Ascending aorta (tissue), 2 donors: ENCODE results near the gene SLC25A45. TPM values are rescaled to one million over a fixed set of nuclear protein-coding genes. Genes with fewer than 3 reads are reported as not detected.
"Not testable (repeated sequence)": the region's sequence is repeated elsewhere in the genome, so short reads cannot be mapped to it uniquely, and the experiment has no call there.

Experiments
- DNase-seq, 2 donors: peaks; one replicate each; pipeline ENCODE4 v3.0.0-alpha.2; 2019; ENCODE audit warnings: low spot score in 2 of 2
- H3K27ac ChIP-seq, 2 donors: fragments of 200-600 bp; sonication (generic); one replicate each; pipeline ENCODE4 v1.5.1; 2016 to 2017; ENCODE audit warnings: mild to moderate bottlenecking in 1 of 2
- H3K27me3 ChIP-seq: fragments of 200-600 bp; sonication (generic); one replicate; pipeline ENCODE4 v1.5.1; 2017
- H3K36me3 ChIP-seq, 2 donors: fragments of 200-600 bp; sonication (generic); one replicate each; pipeline ENCODE4 v1.5.1; 2016
- H3K4me1 ChIP-seq, 2 donors: fragments of 200-600 bp; sonication (generic); one replicate each; pipeline ENCODE4 v1.5.1; 2016 to 2017; ENCODE audit warnings: mild to moderate bottlenecking in 1 of 2
- H3K4me3 ChIP-seq, 2 donors: fragments of 200-600 bp; sonication (generic); one replicate each; pipeline ENCODE4 v1.5.1; 2016 to 2017; ENCODE audit warnings: mild to moderate bottlenecking in 1 of 2
- H3K9me3 ChIP-seq, 2 donors: fragments of 200-600 bp; sonication (generic); one replicate each; pipeline ENCODE4 v1.5.1; 2016
- CTCF ChIP-seq, 3 experiments: fragments of 200-600 bp in 2 of 3; fragments of 450-650 bp in 1 of 3; sonication (generic) in 2 of 3; IDR thresholded peaks; one replicate each; pipeline ENCODE4 v1.5.1; 2016 to 2019; ENCODE audit warnings: antibody characterized with exemption in 3 of 3, mild to moderate bottlenecking in 1 of 3, moderate library complexity in 1 of 3
- intact Hi-C: fragments of 100-400 bp; cut with DNase I; formaldehyde crosslinking; loops from one replicate; pipeline ENCODE4 v1.15.1; 2023
- total RNA-seq: library from RNA; depleted of rRNA; stranded (reverse); fragments of >200 nt; gene quantifications from one replicate; pipeline ENCODE4 v1.1.0, GENCODE V29; 2016

SLC25A45 gene
- total RNA-seq, 1 donor from 2014 or later: 11.4 TPM

GRCh38 chr11:65416841-65417701, 34.6 kb upstream of the SLC25A45 start:
- no peak for TF ChIP-seq CTCF (IDR thresholded peaks at IDR 0.05)
- no peaks in the 10 kb centered on the region for H3K27me3 ChIP-seq
- no peaks in the 10 kb centered on the region for H3K9me3 ChIP-seq
- peak overlapping the region; percentile 56 to 80 for H3K4me3 ChIP-seq
- intact Hi-C loops: loop anchor here (1.0 to 5.0 kb wide), 4 partner anchors 35 to 440 kb away; partner anchors contain the start of genes CFL1 and SLC25A45
- H3K27ac ChIP-seq: peak overlapping the region; percentile 97 to 99
- H3K4me1 ChIP-seq: peaks cover 32 to 46% of the 10 kb centered on the region in 2 donors
- DNase-seq: no peak
- peaks cover 9 to 11% of the 10 kb centered on the region in 2 donors for H3K36me3 ChIP-seq

- peaks cover 12 to 18% of the 10 kb centered on the region in 2 donors for H3K36me3 ChIP-seq
- no peaks in the 10 kb centered on the region for H3K27me3 ChIP-seq
- peak overlapping the region; percentile 56 to 80 for H3K4me3 ChIP-seq
- no peaks in the 10 kb centered on the region for H3K9me3 ChIP-seq
- peak; percentile 97 to 100 (median 98) for TF ChIP-seq CTCF (IDR thresholded peaks at IDR 0.05)
- peak; percentile 74 to 96 for DNase-seq
- peak overlapping the region; percentile 97 to 99 for H3K27ac ChIP-seq
- peaks cover 32 to 46% of the 10 kb centered on the region in 2 donors for H3K4me1 ChIP-seq
- intact Hi-C loops: loop anchor here (1.0 to 5.0 kb wide), 4 partner anchors 34 to 441 kb away; partner anchors contain the start of genes CFL1 and SLC25A45
Observed at GRCh38 chr11:65416341-65416824, 33.9 kb upstream of the SLC25A45 start.

- Histone ChIP-seq H3K9me3 (no peaks in the 10 kb centered on the region), H3K27me3 (no peaks in the 10 kb centered on the region), H3K4me3 (peak overlapping the region; percentile 56 to 80), H3K36me3 (peaks cover 19 to 25% of the 10 kb centered on the region in 2 donors), H3K4me1 (peaks cover 31 to 45% of the 10 kb centered on the region in 2 donors), H3K27ac (peak overlapping the region; percentile 97 to 99)
- no peak for DNase-seq
- no peak for TF ChIP-seq CTCF (IDR thresholded peaks at IDR 0.05)
- intact Hi-C loops: loop anchor here (1.0 to 5.0 kb wide), 4 partner anchors 33 to 442 kb away; partner anchors contain the start of genes CFL1 and SLC25A45
Observed at GRCh38 chr11:65415499-65416340, 33.3 kb upstream of the SLC25A45 start.

GRCh38 chr11:65414776-65415498, 32.5 kb upstream of the SLC25A45 start:
- TF ChIP-seq CTCF (IDR thresholded peaks at IDR 0.05): no peak
- no peak overlapping the region for H3K4me3 ChIP-seq
- peaks cover 25 to 38% of the 10 kb centered on the region in 2 donors for H3K4me1 ChIP-seq
- no peaks in the 10 kb centered on the region for H3K9me3 ChIP-seq
- H3K36me3 ChIP-seq: peaks cover 20 to 29% of the 10 kb centered on the region in 2 donors
- intact Hi-C loops: loop anchor here (5.0 kb wide), 1 partner anchor 442 kb away; the partner anchor contains the start of gene CFL1
- no peak overlapping the region for H3K27ac ChIP-seq
- DNase-seq: no peak
- H3K27me3 ChIP-seq: no peaks in the 10 kb centered on the region

GRCh38 chr11:65413077-65413664, 30.7 kb upstream of the SLC25A45 start:
- intact Hi-C loops, H3K27ac ChIP-seq, H3K9me3 ChIP-seq, DNase-seq, H3K4me3 ChIP-seq, H3K27me3 ChIP-seq: not testable (repeated sequence)
- Histone ChIP-seq H3K36me3 (peaks cover 36 to 47% of the 10 kb centered on the region in 2 donors), H3K4me1 (peaks cover 15 to 24% of the 10 kb centered on the region in 2 donors)
